ENCODE measurements around the gene ZNF644.

The ZNF644 gene

GRCh38 chr1:91022518-91022929 is 689 bp upstream of the ZNF644 start:
- DNase-seq (ENCODE audit: low read depth in 2 of 2): no peak

- DNase-seq (ENCODE audit: low read depth in 2 of 2): peak; percentile 42 to 55
These were observed 709 bp downstream of the ZNF644 start for GRCh38 chr1:91020967-91021685.

- DNase-seq (ENCODE audit: low read depth in 2 of 2): no peak
These were observed 1.3 kb downstream of the ZNF644 start for GRCh38 chr1:91020486-91020885.

GRCh38 chr1:91018006-91018405 is 3.8 kb downstream of the ZNF644 start:
- no peak for DNase-seq (ENCODE audit: low read depth in 2 of 2)

GRCh38 chr1:91015794-91016550 is 5.9 kb downstream of the ZNF644 start:
- no peak for DNase-seq (ENCODE audit: low read depth in 2 of 2)

- DNase-seq (ENCODE audit: low read depth in 2 of 2): no peak
These were observed 6.5 kb downstream of the ZNF644 start for GRCh38 chr1:91015358-91015780.

GRCh38 chr1:91014475-91014874 is 7.4 kb downstream of the ZNF644 start:
- DNase-seq (ENCODE audit: low read depth in 2 of 2): no peak

- DNase-seq (ENCODE audit: low read depth in 2 of 2): no peak
These were observed 8.5 kb downstream of the ZNF644 start for GRCh38 chr1:91013302-91013701.

- DNase-seq (ENCODE audit: low read depth in 2 of 2): no peak
These were observed 9.6 kb downstream of the ZNF644 start for GRCh38 chr1:91012196-91012595.

- no peak for DNase-seq (ENCODE audit: low read depth in 2 of 2)
These were observed 10.1 kb downstream of the ZNF644 start for GRCh38 chr1:91011726-91012125.

GRCh38 chr1:91007827-91008226 is 14.0 kb downstream of the ZNF644 start:
- DNase-seq (ENCODE audit: low read depth in 2 of 2): no peak

- DNase-seq (ENCODE audit: low read depth in 2 of 2): no peak
These were observed 14.7 kb downstream of the ZNF644 start for GRCh38 chr1:91007092-91007491.

- DNase-seq (ENCODE audit: low read depth in 2 of 2): no peak
These were observed 15.5 kb downstream of the ZNF644 start for GRCh38 chr1:91006113-91006908.

GRCh38 chr1:91005285-91005684 is 16.6 kb downstream of the ZNF644 start:
- DNase-seq (ENCODE audit: low read depth in 2 of 2): no peak

- no peak for DNase-seq (ENCODE audit: low read depth in 2 of 2)
These were observed 17.7 kb downstream of the ZNF644 start for GRCh38 chr1:91004145-91004544.

GRCh38 chr1:90996742-90997413 is 25.0 kb downstream of the ZNF644 start:
- no peak for DNase-seq (ENCODE audit: low read depth in 2 of 2)

GRCh38 chr1:90995311-90995894 is 26.4 kb downstream of the ZNF644 start:
- DNase-seq (ENCODE audit: low read depth in 2 of 2): no peak

GRCh38 chr1:90994461-90994860 is 27.4 kb downstream of the ZNF644 start:
- no peak for DNase-seq (ENCODE audit: low read depth in 2 of 2)

- no peak for DNase-seq (ENCODE audit: low read depth in 2 of 2)
These were observed 28.6 kb downstream of the ZNF644 start for GRCh38 chr1:90993245-90993644.

- DNase-seq (ENCODE audit: low read depth in 2 of 2): no peak
These were observed 31.1 kb downstream of the ZNF644 start for GRCh38 chr1:90990779-90991178.

GRCh38 chr1:90989990-90990389 is 31.8 kb downstream of the ZNF644 start:
- no peak for DNase-seq (ENCODE audit: low read depth in 2 of 2)

All from stimulated activated CD8-positive, alpha-beta memory T cell treated with anti-CD3 and anti-CD28 coated beads, Interleukin-2, amount 100 ng/mL, for 48 hours (primary cell).